Measurements from ENCODE around the gene DCLK1. TPM values are rescaled to one million over a fixed set of nuclear protein-coding genes. Genes with fewer than 3 reads are reported as not detected.

DCLK1 gene
- total RNA-seq, 1 experiment from 2014 or later: 0.24 TPM

Other genes starting within 250 kb of the DCLK1 start
- gene SOHLH2, start 83.2 kb upstream of the DCLK1 start, total RNA-seq (2014; rRNA removed; shearing (Covaris generic)): not detected in 2 replicates
- gene CCDC169, start 166.4 kb upstream of the DCLK1 start, total RNA-seq (2014; rRNA removed; shearing (Covaris generic)): 0.36 and 0.88 TPM in 2 replicates
- gene SPART, start 215.0 kb upstream of the DCLK1 start, total RNA-seq (2014; rRNA removed; shearing (Covaris generic)): 44.0 and 52.9 TPM in 2 replicates

All from RPMI7951 (cell line).